Glomerular visceral epithelial cell (primary cell): ENCODE results near the gene TOX3.

Source experiments
- DNase-seq: peaks from one replicate; pipeline ENCODE4 v3.0.0-alpha.2; 2016; ENCODE audit errors: extremely low spot score

TOX3 gene

DNA sequence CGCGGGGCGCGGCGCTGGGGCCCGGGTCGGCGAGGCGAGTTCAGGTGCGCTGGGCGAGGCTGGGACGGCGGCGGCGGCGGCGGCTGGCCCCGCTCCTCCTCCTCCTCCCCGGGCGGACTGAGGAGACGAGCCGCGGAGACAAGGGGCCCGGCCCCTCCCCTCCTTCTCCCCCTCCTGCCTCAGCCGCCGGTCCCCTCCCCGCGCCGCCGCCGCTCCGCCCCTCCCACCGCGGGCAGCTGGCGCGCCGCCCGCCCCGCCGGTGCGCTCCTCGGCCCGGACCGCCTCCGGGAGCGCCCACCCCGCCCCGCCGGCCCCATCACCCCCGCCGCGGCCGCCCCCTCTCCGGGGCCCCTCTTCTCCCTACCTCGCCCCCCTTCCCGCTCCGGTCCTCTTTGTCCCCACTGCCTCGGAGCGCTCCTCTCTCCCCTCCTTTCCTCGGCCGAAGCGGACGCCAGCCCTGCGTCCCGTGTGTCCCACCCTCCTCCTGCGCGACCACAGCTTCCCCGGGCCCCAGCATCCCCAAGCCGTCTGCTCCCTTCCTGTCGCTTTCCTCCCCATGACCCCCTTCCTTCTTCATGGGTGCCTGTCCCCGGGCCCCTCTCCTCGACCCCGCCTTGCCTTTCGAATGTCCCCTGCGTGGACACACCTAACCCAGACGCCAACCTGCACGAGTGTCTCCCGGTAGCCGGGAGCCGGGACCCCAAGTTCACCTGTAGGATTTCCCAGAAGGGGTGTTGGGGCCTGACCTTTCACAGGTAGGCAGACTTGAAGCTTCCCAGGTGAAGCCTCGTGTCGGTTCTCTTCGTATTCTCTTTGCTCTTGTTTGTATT is at the start of gene TOX3:
Gene TOX3, minus strand, starts transcription at position 140 of the 830 bp plus-strand sequence. CDS start 420 bp downstream, outside the sequence.
- no peak for DNase-seq

DNA sequence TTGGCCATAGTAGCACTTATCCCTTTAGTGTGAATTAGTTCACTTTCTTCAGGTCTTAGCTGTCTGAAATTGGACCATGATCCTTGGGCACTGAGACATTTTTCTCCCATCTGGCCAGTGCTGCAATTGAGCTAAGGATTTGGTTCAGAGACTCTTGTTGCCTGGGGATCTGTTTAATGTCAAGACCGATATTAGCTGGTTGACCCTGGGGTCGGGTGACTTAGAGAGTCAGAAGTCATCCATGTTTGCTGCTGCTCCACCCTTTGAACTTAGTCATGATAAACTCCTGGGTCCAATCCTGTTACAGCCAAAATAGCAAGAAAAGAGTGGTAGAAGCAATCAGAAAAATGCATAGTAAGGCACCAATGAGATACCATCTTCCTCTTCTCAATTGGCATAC is 45.8 kb upstream of the TOX3 start:
- no peak for DNase-seq

DNA sequence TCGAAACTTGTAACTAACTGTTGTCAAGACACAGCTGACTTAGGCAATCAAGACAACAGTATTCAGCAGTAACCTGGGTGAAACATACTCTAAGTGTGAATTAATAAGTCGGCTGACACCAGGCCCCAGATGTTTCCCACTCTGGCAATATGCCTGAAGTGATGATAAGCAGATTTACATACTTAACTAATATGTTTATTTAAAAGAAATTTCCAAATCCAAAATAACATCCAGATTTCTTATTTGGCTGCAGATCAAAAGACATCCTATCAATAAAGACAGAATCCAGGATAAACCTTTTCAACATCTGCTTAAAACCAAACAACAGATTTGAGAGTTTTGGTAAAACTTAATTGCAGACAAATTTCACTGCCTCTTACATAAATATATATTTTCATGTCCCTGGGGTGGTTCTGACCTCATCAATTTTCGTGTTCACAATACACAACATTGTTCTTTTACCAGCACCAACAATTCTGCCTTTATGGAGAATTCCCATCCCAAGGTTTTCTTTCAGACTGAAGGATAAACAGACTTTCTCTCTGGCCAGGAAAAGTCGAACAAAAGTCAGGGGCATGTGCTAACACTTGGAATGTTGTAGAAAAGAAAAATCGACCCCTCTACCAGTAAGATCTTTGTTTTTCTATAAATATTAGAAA is 45.1 kb upstream of the TOX3 start:
- no peak for DNase-seq

DNA sequence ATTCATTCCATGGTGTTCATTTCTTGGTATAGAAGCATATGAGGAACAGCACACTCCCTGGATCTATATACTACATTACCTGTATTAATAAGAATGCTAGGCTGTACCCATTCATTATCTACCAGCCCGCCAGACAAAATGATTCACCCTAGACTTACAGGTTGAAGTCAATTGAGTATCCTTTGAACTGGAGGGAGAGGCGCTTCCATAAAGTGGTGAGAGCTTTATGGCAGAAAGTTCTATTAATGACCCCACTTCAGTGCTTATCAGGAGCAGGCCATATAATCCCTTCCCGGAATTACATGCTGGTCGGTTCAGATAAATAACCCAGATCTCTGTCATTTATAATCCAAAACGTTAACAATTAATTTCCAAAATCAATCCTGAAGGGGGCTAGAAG is 44.5 kb upstream of the TOX3 start:
- no peak for DNase-seq

DNA sequence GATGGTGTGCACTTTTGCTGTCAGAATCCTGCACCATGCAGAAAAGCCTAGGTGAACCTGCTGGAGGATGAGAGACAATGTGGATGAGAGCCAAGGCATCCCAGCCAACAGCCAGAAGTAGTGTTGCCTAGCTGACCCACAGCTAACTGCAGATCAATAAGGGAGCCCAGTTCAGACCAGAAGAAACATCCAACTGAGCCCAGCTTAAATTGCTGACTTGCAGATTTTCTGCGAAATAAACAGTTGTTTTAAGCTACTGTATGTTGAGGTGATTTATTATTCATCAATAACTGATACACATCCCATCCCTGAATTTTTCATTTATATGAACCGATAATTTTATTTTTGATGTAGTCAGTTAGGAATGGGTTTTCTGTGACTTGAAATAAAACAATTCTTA is 39.2 kb upstream of the TOX3 start:
- DNase-seq = no peak

DNA sequence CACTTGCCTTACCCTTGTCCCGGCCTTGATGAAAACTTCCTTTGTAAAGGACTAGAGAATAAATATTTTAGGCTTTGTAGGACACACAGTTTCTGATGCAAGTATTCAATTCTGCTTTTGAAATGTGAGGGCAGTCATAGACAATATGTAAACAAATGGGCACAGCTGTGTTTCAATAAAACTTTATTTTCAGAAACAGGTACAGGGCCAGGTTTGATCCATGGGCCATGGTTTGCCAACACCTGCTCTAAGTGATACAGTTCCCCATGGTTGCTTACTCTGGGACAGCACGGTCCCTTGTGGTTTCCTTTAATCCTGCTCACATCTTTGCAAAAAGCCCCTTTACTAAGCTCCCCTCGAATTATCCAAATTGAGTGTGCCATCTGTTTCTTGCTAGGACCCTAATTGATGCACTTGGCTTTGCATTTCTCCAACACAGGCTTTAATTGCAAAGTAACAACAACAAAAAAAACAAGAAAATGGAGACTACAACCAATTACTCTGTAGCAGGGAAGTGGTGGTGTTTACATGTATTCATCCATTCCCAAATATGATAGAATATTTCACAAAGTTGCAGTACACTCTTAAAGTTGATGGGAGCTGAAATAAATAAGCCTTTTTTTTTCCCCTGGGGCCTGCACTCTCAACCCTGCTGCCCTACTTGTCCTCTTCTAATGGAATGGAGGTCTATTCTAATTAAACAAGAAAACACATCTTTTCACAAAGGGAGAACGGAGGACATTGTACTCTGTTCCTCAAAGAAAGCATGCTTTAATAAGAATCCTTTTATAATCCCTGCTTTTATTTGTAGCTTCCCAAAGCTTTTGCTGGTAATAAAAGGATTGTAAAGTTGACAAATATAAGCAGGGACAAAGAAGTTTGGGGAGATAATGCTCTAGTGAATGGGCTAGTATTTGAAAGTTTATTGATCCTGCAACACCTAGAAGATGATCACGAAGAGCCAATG is 37.7 kb upstream of the TOX3 start:
- DNase-seq = no peak

DNA sequence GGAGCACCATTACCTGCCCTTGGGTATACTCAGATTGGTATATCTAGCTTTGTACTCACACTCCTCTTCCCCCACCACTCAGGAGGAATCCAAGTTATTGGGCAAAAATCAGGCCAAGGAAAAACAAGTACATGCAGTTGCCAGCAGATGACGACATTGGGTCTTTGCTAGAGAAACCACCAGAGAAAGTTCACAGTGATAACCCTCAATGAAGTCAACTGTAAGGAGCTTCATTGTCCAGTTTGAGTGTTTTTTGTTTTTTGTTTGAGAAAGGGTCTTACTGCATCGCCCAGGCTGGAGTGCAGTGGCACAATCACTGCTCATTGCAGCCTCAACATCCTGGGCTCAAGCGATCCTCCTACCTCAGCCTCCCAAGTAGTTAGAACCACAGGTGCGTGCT is 34.6 kb upstream of the TOX3 start:
- no peak for DNase-seq

DNA sequence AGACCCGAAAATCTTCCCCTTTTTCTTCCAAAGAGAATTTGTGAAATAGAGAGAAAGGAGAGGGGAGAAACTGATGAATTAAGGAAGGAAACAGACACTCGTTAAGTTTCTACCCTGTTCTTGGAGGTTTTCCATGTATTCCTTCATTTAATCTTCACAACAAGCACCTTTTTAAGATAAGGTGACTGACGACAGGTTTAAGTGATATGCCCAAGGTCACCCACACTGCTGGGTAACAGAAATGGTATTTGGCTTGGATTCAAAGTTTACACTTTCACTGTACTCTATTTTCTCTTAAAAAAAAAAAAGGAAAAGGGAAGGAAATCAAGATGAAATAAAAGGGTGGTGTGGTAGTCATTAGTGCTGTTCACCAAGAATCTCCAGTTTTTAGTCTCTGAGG is 33.5 kb upstream of the TOX3 start:
- no peak for DNase-seq

DNA sequence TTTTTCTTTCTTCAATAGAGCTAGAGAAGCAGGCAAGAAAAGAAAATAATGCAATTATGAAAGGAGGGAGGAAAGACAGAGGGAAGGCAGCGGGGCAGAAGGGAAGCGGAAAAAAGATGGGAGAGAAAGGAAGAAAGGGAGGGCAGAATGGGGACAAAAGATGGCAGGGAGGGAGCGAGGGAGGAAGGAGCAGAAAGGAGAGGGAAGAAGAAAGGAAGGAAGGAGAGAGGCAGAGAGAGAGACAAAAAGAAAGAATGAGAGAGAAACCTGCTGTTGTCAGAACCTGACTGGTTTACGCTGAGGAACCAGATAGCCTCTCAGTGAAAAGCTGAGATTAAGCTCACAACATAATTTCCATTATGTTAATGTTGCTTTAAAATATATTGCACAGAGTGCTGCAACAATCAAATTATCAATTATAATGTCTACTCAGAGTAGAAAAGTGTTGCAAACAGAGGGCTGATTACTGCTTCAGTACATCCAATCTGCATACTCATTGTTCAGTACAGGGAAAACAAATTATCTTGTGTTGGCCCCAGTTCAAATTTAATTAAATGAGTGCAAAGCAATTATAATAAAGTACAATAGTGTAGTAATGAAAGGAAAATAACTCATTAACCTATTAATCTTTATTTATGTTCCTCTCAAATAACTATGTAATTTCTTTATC is 32.0 kb upstream of the TOX3 start:
- no peak for DNase-seq

DNA sequence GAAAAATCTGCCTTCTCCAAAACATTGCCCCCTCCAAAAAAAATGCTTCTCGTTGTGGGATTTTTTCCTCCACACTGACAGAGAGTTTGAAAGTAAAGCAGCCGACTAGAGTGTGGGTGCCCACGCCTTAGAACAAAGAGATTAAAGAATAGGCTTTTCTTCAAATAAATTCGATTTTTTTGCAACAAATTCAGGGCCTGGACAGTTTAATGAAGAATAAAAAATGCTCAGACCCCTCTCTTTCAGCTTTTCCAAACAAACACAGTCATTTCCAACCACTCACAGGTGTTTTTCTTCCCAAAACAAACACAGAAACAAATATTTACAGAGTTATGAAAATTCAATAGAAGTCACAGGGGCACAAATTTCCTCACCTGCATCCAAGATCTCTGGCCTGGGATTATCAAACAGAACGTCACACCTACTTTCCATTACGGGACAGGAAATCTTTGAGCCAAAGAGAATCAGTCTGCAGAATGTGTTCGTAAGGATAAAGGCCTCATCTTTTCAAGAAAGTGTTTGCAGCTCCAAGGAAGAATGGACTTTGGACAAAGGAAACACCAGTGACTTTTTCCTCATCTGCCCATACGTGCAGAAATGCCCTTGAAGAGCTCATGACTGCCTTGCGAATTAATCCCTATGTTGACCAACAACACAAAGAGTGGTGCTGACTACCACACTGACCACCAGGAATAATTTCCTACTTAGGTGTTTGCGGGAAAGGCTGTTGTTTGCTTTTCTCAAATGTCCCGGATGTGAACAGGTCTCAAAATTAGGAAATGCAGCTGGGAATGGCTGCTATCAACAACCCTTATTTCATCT is 31.3 kb upstream of the TOX3 start:
- DNase-seq = no peak

DNA sequence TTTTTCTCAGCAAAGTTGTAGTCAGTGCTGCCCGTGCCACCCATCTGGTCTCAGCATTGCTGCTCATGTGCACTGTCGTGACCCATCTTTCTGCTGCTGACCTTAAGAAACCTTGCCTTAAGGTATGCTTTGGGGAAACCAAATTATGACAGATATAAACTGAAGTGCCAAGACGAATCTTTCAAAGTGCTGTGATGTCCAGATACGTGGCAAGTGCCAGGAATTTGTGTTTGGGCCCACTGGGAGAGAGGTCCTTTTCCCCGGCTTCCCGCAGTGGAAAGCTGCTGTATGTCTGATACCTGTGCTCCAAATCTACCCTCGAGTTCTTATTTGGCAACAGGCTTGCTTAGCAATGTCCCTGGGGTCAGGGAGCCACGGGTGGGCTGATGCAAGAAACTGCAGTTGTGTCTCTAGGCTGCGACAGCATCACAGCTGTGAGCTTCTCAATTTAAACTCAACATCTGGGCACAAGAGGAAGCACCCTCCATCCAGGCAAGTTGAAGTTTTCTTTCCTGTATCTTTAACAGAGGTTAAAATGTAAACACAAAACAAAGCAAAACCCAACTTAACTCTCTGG is 30.3 kb upstream of the TOX3 start:
- no peak for DNase-seq

DNA sequence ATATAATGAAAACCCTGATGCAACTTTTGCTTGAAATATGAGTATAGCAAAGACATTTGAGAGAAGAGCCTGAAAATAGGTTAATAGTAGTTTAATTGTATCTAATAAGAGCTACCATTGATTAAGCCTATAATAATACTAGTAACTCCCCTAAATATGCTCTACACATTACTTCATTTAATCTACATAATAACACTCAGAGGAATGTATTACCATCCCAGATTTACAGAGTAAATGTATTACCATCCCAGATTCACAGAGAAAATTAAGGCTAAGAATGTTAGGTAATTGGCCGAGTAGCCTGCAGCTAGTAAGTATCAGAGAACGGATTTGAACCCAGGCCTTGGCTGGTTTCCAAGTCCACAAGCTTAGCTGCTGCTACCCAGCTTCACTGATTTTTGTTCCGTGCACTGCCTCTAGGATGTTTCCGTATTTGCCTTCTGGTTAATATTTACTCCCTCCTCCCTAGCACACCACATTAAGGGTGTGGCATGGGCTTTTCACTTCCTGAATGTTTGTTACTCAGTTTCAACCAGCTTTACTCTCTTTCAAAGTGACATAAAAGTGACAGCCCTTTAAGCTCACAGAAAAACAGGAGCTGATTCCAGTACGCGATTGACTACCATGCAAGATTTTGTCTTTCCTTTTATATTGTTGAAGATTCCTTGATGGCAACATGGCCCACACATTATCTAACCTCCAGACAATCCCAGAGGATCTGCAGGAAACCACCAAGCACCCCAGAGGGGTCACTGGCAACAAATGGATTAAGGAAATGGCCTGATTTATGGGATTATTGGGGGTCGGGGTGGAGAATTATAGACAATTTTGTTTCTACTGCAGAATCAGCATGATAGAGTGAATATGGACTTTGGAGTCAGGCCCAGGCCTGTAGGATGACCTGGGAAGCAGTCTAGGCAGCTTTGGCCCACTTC is 26.7 kb upstream of the TOX3 start:
- no peak for DNase-seq

DNA sequence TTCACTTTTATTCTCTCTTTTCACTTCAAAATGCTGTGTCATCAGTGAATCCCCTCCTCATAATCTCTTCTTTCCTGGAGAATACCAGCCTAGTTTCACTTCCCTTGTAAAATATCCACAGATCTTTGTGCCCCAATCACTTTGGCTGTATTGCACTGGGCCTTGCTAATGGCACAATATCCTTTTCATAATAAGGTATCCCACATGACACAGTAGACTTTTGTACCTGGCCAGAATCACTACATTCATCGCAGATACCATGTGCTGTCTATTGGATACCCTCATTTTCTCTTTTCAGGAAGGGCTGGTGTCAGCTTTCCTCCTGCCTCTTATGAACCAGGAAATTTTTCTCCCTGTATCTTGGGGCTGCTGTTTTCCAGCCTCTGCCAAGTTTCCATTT is 25.7 kb upstream of the TOX3 start:
- DNase-seq = no peak

DNA sequence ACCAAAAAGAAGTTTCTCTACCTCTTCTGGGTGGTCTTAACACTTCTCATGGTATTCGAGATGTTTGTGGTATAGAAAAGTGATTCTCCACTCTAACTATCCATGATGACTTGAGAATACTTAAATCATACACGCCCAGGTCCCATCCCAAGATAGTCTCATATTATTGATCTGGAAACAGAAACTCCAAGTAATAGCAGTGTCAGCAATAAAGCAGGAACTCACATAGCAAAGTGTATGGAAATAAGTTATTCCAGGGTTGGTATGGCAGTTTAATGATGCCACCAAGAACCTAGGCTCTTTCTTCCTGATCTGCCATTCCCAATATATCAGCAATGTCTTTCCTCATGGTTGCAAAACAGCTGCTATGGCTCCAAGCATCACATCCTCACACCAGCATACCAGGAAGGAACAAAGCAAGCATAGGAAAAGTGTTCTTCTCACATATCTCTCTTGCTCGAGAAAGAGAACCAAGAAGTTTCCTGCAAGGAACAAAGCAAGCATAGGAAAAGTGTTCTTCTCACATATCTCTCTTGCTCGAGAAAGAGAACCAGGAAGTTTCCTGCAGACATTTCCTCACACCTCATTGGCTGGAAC is 23.6 kb upstream of the TOX3 start:
- no peak for DNase-seq

DNA sequence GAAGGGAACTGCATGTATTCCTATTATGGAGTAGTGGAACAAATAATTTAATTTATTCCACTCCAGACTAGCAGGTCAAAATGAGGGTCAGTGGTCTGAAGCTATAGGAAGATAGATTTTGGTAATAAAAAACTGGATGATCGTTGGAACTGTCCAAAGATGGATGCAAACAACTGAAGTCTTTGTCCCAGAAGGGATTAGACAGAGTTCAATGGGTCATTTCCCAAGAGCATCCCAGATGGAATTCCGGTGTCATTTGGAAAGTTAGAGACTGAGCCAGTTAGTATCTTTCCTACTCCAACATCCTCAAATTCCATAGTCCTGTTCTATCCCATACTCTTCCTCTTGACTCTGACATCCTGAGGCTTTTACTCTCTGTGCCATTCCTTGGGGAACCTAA is 22.8 kb upstream of the TOX3 start:
- DNase-seq = no peak

DNA sequence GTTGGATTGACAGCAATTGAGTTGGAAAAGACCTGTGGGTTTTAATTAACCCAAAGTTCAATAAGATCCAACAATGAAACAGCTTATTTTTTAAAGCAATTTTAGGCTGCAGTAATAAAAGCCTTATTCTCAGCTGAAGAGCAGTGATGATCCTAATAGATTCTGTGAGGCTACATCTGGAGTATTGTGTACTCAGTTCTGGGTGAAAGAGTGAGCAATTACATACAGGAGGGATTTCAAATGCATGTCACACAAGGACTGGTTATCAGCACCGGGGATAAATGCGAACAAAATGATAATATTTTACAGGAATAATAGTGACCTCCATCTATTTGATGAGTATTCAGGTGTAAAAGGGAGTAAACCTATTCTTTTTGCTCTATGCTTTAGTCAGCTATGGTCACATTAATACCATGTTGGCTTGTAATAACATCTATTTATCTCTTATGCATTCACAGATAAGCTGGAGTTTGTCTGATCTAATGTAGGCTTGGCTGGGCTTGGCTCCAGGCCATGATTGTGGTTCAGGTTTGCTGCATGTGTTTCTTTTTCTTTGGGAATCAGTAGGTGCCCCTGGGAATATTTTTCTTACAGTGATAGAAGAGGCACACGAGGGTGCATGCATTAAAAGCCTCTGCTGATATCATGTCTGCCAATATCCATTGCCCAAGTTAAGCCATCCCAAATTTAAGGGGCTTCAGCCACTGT is 22.2 kb upstream of the TOX3 start:
- DNase-seq = no peak

DNA sequence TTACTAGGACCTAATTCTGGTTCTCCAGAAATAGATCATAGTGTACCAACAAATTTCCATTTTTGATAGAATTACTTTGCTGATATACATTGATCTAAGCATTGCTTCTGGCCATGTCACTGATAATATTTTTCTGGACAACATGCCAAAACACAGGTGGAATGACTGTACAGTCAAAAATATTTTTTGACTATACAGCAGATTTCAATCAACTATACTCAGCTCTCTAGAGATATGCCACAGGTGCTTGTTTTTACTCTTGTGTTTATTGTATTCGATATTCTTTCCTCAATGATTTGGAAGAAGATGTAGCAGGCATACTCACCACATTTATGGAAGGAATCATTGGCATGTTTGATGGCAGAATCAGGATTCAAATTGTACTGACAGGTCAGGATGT is 21.6 kb upstream of the TOX3 start:
- DNase-seq = no peak

DNA sequence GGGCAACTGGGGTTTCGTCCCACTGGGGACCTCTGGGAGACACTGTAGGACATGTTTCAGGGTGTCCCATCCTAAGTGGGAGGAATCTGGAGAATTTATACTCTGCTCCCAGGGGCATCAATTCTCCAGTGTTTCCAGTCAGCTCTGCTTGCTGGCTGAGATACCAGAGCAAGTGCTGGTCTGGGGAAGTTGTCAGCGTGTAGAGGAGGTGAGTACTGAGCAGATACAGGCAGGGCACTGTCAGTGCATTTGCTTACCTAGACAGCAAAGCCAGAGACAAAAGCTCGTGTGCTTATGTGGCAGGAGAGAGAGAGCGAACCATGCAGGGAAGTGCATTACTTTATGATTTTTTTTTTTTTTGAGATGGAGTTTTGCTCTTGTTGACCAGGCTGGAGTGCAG is 20.2 kb upstream of the TOX3 start:
- DNase-seq = no peak
